ENCODE results near the gene TBC1D2B.
"Not testable (repeated sequence)": the region's sequence is repeated elsewhere in the genome, so short reads cannot be mapped to it uniquely, and the experiment has no call there.

The TBC1D2B gene

GRCh38 chr15:77969055-77969454 is 108.5 kb downstream of the TBC1D2B start:
- Histone ChIP-seq H3K27ac (no peak overlapping the region), H3K4me3 (ENCODE audit: low read depth, low read length) (no peak overlapping the region), H3K36me3 (replicated peaks) (no peaks in the 10 kb centered on the region), H3K27me3 (replicated peaks) (no peaks in the 10 kb centered on the region)
- DNase-seq = no peak
- TF ChIP-seq, protein P1, sequence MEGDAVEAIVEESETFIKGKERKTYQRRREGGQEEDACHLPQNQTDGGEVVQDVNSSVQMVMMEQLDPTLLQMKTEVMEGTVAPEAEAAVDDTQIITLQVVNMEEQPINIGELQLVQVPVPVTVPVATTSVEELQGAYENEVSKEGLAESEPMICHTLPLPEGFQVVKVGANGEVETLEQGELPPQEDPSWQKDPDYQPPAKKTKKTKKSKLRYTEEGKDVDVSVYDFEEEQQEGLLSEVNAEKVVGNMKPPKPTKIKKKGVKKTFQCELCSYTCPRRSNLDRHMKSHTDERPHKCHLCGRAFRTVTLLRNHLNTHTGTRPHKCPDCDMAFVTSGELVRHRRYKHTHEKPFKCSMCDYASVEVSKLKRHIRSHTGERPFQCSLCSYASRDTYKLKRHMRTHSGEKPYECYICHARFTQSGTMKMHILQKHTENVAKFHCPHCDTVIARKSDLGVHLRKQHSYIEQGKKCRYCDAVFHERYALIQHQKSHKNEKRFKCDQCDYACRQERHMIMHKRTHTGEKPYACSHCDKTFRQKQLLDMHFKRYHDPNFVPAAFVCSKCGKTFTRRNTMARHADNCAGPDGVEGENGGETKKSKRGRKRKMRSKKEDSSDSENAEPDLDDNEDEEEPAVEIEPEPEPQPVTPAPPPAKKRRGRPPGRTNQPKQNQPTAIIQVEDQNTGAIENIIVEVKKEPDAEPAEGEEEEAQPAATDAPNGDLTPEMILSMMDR (IDR thresholded peaks at IDR 0.05; ENCODE audit: low read depth, low read length, missing control alignments) = no peak
- in situ Hi-C loops (cut with HindIII; ENCODE audit: low pct_ligation_motif_present, low sequenced_read_pairs) = no loop called here

GRCh38 chr15:77967798-77968197 is 109.7 kb downstream of the TBC1D2B start:
- TF ChIP-seq, protein P1 (IDR thresholded peaks at IDR 0.05; ENCODE audit: low read depth, low read length, missing control alignments) = no peak
- in situ Hi-C loops (cut with HindIII; ENCODE audit: low pct_ligation_motif_present, low sequenced_read_pairs) = no loop called here
- Histone ChIP-seq H3K27me3 (replicated peaks) (no peaks in the 10 kb centered on the region), H3K4me3 (ENCODE audit: low read depth, low read length) (no peak overlapping the region), H3K36me3 (replicated peaks) (no peaks in the 10 kb centered on the region), H3K27ac (no peak overlapping the region)
- no peak for DNase-seq

DNA sequence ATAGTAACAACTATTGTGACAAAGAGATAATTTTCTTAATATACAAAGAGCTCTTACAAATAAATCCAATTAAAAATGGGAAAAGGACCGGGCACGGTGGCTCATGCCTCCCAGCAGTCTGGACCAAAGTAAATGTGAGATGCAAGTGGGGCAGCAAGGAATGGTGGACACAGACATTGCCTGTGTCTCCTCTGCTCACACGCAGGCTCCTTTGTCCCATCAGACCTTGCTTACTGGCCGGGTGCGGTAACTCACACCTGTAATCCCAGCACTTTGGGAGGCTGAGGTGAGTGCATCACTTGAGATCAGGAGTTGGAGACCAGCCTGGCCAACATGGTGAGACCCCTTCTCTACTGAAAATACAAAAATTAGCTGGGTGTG is 110.3 kb downstream of the TBC1D2B start:
- H3K27ac ChIP-seq; DNase-seq; H3K27me3 ChIP-seq (replicated peaks); H3K4me3 ChIP-seq (ENCODE audit: low read depth, low read length); H3K36me3 ChIP-seq (replicated peaks); in situ Hi-C loops (cut with HindIII; ENCODE audit: low pct_ligation_motif_present, low sequenced_read_pairs): not testable (repeated sequence)

GRCh38 chr15:77966540-77967234 is 110.8 kb downstream of the TBC1D2B start:
- in situ Hi-C loops (cut with HindIII; ENCODE audit: low pct_ligation_motif_present, low sequenced_read_pairs) = no loop called here
- H3K36me3 ChIP-seq (replicated peaks) = no peaks in the 10 kb centered on the region
- H3K4me3 ChIP-seq (ENCODE audit: low read depth, low read length) = no peak overlapping the region
- DNase-seq = peak; percentile 38
- no peak overlapping the region for H3K27ac ChIP-seq
- TF ChIP-seq, protein P1 (IDR thresholded peaks at IDR 0.05; ENCODE audit: low read depth, low read length, missing control alignments) = peak; percentile 92
- no peaks in the 10 kb centered on the region for H3K27me3 ChIP-seq (replicated peaks)

DNA sequence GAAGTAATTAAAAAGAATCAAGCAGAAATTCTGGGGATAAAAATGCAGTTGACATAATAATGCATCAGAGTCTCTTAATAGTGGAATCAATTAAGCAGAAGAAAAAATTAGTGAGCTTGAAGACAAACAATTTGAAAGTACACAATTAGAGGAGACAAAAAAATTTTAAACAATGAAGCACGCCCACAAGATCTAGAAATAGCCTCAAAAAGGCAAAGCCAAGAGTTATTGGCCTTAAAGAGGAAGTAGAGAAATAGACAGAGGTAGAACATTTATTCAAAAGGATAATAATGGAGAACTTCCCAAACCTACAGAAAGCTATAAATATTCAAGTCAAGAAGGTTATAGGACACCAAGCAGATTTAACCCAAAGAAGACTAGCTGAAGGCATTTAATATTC is 113.3 kb downstream of the TBC1D2B start:
- in situ Hi-C loops (cut with HindIII; ENCODE audit: low pct_ligation_motif_present, low sequenced_read_pairs) = no loop called here
- DNase-seq = no peak
- TF ChIP-seq, protein P1 (IDR thresholded peaks at IDR 0.05; ENCODE audit: low read depth, low read length, missing control alignments) = no peak

DNA sequence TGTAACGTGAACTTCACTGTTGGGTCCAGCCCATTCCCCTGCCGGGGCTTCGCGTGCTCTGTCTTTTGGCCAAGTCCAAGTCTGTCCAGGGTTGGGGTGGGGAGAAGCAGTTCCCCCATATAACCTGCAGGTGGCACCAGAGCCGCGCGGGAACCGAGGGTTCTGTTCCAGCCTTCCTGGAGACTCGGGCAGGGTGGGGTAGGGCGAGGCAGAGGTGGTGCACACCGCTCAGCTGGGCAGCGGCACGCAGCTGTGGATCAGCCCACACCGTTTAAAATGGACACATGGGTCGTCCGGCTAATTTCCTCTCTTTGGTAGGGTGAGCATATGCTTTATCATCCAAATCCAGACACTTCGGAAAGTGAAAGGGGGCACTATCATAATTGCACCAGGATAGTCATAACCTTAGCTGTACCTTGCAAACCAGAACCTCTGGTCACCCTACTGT is 118.1 kb downstream of the TBC1D2B start:
- peak; percentile 57 for DNase-seq
- no peaks in the 10 kb centered on the region for H3K27me3 ChIP-seq (replicated peaks)
- in situ Hi-C loops (cut with HindIII; ENCODE audit: low pct_ligation_motif_present, low sequenced_read_pairs) = no loop called here
- H3K36me3 ChIP-seq (replicated peaks) = no peaks in the 10 kb centered on the region
- no peak overlapping the region for H3K27ac ChIP-seq
- peak overlapping the region; percentile 37 for H3K4me3 ChIP-seq (ENCODE audit: low read depth, low read length)
- TF ChIP-seq, protein P1 (IDR thresholded peaks at IDR 0.05; ENCODE audit: low read depth, low read length, missing control alignments) = peak; percentile 96

More for the DNA sequence above, 113.3 kb downstream of the TBC1D2B start:
- no peaks in the 10 kb centered on the region for H3K36me3 ChIP-seq (replicated peaks)
- H3K4me3 ChIP-seq (ENCODE audit: low read depth, low read length) = no peak overlapping the region
- no peaks in the 10 kb centered on the region for H3K27me3 ChIP-seq (replicated peaks)
- no peak overlapping the region for H3K27ac ChIP-seq

GRCh38 chr15:77958716-77959431 is 118.6 kb downstream of the TBC1D2B start:
- in situ Hi-C loops (cut with HindIII; ENCODE audit: low pct_ligation_motif_present, low sequenced_read_pairs); H3K4me3 ChIP-seq (ENCODE audit: low read depth, low read length); DNase-seq; H3K27ac ChIP-seq; H3K27me3 ChIP-seq (replicated peaks); H3K36me3 ChIP-seq (replicated peaks): not testable (repeated sequence)

GRCh38 chr15:77958021-77958420 is 119.5 kb downstream of the TBC1D2B start:
- H3K36me3 ChIP-seq (replicated peaks); H3K27ac ChIP-seq; H3K27me3 ChIP-seq (replicated peaks); DNase-seq; in situ Hi-C loops (cut with HindIII; ENCODE audit: low pct_ligation_motif_present, low sequenced_read_pairs); H3K4me3 ChIP-seq (ENCODE audit: low read depth, low read length): not testable (repeated sequence)

GRCh38 chr15:77953926-77954325 is 123.6 kb downstream of the TBC1D2B start:
- in situ Hi-C loops (cut with HindIII; ENCODE audit: low pct_ligation_motif_present, low sequenced_read_pairs); H3K4me3 ChIP-seq (ENCODE audit: low read depth, low read length); H3K27ac ChIP-seq; H3K36me3 ChIP-seq (replicated peaks); H3K27me3 ChIP-seq (replicated peaks): not testable (repeated sequence)
- DNase-seq = peak; percentile 51

All from brain microvascular endothelial cell (primary cell).